Sigmoid colon (tissue), 7 donors: ENCODE measurements around the gene TLR4. TPM values are rescaled to one million over a fixed set of nuclear protein-coding genes. Genes with fewer than 3 reads are reported as not detected.

Experiments used
- DNase-seq: peaks from one replicate; pipeline ENCODE4 v3.0.0-alpha.2; 2019
- H3K27ac ChIP-seq, 4 donors: fragments of 200-600 bp; sonication (generic); one replicate each; pipeline ENCODE4 v1.5.1; 2016 to 2019; ENCODE audit warnings: mild to moderate bottlenecking in 1 of 4
- H3K27me3 ChIP-seq, 3 donors: fragments of 200-600 bp; sonication (generic); one replicate each; pipeline ENCODE4 v1.5.1; 2019; ENCODE audit warnings: mild to moderate bottlenecking in 1 of 3
- H3K36me3 ChIP-seq, 4 donors: fragments of 200-600 bp; sonication (generic); one replicate each; pipeline ENCODE4 v1.5.1; 2016 to 2019
- H3K4me1 ChIP-seq, 4 donors: fragments of 200-600 bp; sonication (generic); one replicate each; pipeline ENCODE4 v1.5.1; 2017 to 2019
- H3K4me3 ChIP-seq, 4 donors: fragments of 200-600 bp; sonication (generic); one replicate each; pipeline ENCODE4 v1.5.1; 2017 to 2019; ENCODE audit warnings: mild to moderate bottlenecking in 2 of 4, moderate library complexity in 1 of 4
- H3K9me3 ChIP-seq, 4 donors: fragments of 200-600 bp in 3 of 4; sonication (generic) in 3 of 4; one replicate each; pipeline versions ENCODE4 v1.5.1 to v1.6.1; 2013 to 2019
- EP300 ChIP-seq, 4 donors: sonication (generic); formaldehyde crosslinking; IDR thresholded peaks; one replicate each; pipeline ENCODE4 v1.6.1; 2017; ENCODE audit warnings: antibody characterized with exemption in 4 of 4
- POLR2A ChIP-seq, 2 donors: fragments of 450-650 bp; IDR thresholded peaks; one replicate each; pipeline ENCODE4 v1.6.1; 2016; ENCODE audit warnings: antibody characterized with exemption in 2 of 2, mild to moderate bottlenecking in 2 of 2, moderate library complexity in 2 of 2
- POLR2AphosphoS5 ChIP-seq, 4 donors: sonication (generic); formaldehyde crosslinking; IDR thresholded peaks; one replicate each; pipeline ENCODE4 v1.6.1; 2017; ENCODE audit warnings: antibody characterized with exemption in 4 of 4
- WGBS, 2 donors: extraction: QIAGEN DNeasy Blood & Tissue Kit; methylation state at CpG; one replicate each; pipeline ENCODE4 v1.1.7; 2013; 5-methylcytosine and 5-hydroxymethylcytosine counted together
- intact Hi-C: fragments of 100-400 bp; cut with DNase I; formaldehyde crosslinking; loops from one replicate; pipeline ENCODE4 v1.15.1; 2023
- polyA plus RNA-seq, 3 donors: library from polyadenylated mRNA; stranded (reverse); fragments of 200-250 nt; gene quantifications; one replicate each; pipeline ENCODE4 v1.2.3, GENCODE V29; 2013
- total RNA-seq, 4 donors: library from RNA; depleted of rRNA; stranded (reverse); fragments of >200 nt; gene quantifications; one replicate each; pipeline ENCODE4 v1.1.0, GENCODE V29; 2016
- TF ChIP-seq, protein P1 (sequence below), 4 experiments: fragments of 450-650 bp in 3 of 4; fragments of 200-600 bp in 1 of 4; IDR thresholded peaks; one replicate each; pipeline ENCODE4 v1.5.1; 2016 to 2019; ENCODE audit warnings: antibody characterized with exemption in 4 of 4, mild to moderate bottlenecking in 3 of 4, moderate library complexity in 2 of 4
- donor health status: healthy with polysubstance abuse.
- donor health status: Bipolar disorder and iron deficiency.
- donor health status: healthy.

Gene TLR4
- total and polyA plus RNA-seq, 7 donors, result 4.0 to 24.6 (median 10.5) TPM

DNA sequence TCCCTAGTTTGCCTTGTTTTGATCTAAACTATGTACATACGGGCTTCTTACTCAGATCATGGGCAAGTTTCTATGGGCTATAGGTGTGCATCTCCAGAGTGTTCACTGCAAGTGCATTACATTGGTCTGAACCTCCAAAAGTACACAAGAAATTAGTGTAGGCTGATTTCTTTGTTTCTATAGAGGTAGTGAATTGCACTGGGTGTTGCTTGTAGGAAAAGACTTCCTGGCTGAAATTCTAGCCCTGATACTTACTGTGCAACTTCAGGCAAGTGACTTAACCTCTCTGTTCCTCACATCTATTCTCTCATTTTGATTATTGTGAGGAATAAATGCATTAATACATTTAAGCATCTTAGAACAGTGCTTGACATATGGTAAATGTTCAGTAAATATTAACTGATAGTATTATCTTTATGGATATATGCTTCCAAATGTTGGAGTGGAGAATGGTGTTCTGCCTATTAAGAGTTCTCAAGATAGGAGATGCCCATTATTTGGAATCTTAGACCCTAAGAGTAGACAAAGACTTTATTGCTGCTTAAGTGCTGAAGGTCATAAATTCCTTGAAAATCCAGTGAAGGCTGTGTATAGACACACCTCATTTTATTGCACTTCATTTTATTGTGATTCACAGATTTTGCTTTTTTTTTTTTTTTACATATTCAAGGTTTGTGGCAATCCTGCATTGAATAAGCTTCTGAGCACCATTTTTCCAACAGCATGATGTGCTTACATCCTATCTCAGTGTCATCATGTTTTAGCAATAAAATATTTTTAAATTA is 38.4 kb upstream of the TLR4 start:
- Histone ChIP-seq H3K4me3 (no peak overlapping the region), H3K27me3 (no peaks in the 10 kb centered on the region), H3K9me3 (no peaks in the 10 kb centered on the region), H3K27ac (no peak overlapping the region), H3K4me1 (no peaks in the 10 kb centered on the region), H3K36me3 (no peaks in the 10 kb centered on the region)
- intact Hi-C loops, result no loop called here
- no peak for DNase-seq
- 81 to 92% methylated on average over 1 of the region's 1 CpG for WGBS, 2 donors
- TF ChIP-seq EP300 (IDR thresholded peaks at IDR 0.05) (no peak), POLR2A (IDR thresholded peaks at IDR 0.05) (no peak), POLR2AphosphoS5 (IDR thresholded peaks at IDR 0.05) (no peak)
- TF ChIP-seq, protein P1, sequence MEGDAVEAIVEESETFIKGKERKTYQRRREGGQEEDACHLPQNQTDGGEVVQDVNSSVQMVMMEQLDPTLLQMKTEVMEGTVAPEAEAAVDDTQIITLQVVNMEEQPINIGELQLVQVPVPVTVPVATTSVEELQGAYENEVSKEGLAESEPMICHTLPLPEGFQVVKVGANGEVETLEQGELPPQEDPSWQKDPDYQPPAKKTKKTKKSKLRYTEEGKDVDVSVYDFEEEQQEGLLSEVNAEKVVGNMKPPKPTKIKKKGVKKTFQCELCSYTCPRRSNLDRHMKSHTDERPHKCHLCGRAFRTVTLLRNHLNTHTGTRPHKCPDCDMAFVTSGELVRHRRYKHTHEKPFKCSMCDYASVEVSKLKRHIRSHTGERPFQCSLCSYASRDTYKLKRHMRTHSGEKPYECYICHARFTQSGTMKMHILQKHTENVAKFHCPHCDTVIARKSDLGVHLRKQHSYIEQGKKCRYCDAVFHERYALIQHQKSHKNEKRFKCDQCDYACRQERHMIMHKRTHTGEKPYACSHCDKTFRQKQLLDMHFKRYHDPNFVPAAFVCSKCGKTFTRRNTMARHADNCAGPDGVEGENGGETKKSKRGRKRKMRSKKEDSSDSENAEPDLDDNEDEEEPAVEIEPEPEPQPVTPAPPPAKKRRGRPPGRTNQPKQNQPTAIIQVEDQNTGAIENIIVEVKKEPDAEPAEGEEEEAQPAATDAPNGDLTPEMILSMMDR (IDR thresholded peaks at IDR 0.05), result no peak

DNA sequence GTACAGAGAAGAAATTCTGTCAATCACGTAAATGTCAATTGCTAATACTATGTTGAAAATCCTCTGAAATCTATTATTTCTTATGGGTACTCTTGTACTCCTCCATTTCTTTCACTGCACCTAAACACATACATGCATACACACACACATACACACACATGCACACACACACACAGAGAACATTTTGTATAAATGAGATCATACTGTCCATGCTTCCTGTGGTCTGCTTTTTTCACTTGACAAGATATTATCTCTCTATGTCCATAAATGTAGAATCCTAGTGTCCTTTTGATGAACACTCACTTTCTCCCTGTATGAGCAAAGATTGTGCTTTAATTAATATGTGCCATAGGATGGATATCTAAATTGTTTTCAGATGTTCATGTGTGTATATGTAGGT is 32.7 kb upstream of the TLR4 start:
- H3K4me3 ChIP-seq, result no peak overlapping the region

DNA sequence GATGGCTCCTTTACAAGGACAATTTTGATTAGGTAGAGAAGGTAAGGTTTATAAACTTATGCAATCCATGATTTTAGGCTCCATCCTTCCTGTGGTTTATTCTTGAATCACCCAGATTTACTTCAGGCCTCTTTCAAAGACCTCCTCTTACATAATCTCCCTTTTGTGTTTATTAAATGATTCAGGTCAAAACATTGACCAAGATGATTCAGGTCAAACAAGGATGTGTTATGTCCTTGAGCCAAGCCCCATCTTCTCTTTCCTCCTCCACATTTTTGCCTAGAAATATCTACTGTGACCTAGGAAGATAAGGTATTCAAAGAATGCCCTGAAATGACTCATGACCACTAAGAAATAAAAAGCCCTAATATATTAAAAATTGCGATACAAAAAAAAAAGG is 31.8 kb upstream of the TLR4 start:
- TF ChIP-seq POLR2AphosphoS5 (IDR thresholded peaks at IDR 0.05), result no peak
- TF ChIP-seq EP300 (IDR thresholded peaks at IDR 0.05), result no peak
- no peak for TF ChIP-seq POLR2A (IDR thresholded peaks at IDR 0.05)
- TF ChIP-seq, protein P1 (IDR thresholded peaks at IDR 0.05), result no peak
- H3K27me3 ChIP-seq, result no peaks in the 10 kb centered on the region
- DNase-seq, result no peak
- no peaks in the 10 kb centered on the region for H3K36me3 ChIP-seq
- H3K9me3 ChIP-seq, result no peaks in the 10 kb centered on the region
- no peak overlapping the region for H3K4me3 ChIP-seq
- no peak overlapping the region for H3K27ac ChIP-seq
- no peaks in the 10 kb centered on the region for H3K4me1 ChIP-seq
- intact Hi-C loops, result loop anchor here (10.0 kb wide), 1 partner anchor 568 kb away; no protein-coding TSS in a partner anchor
- WGBS, 2 donors, result 98 to 100% methylated on average over 1 of the region's 1 CpG

More for the DNA sequence above, 32.7 kb upstream of the TLR4 start:
- H3K9me3 ChIP-seq, result no peaks in the 10 kb centered on the region
- TF ChIP-seq, protein P1 (IDR thresholded peaks at IDR 0.05), result no peak
- no peak for TF ChIP-seq POLR2A (IDR thresholded peaks at IDR 0.05)
- 97 to 98% methylated on average over 1 of the region's 1 CpG for WGBS, 2 donors
- no peaks in the 10 kb centered on the region for H3K4me1 ChIP-seq
- no peaks in the 10 kb centered on the region for H3K36me3 ChIP-seq
- H3K27me3 ChIP-seq, result no peaks in the 10 kb centered on the region
- intact Hi-C loops, result loop anchor here (10.0 kb wide), 1 partner anchor 567 kb away; no protein-coding TSS in a partner anchor
- DNase-seq, result no peak
- H3K27ac ChIP-seq, result no peak overlapping the region

DNA sequence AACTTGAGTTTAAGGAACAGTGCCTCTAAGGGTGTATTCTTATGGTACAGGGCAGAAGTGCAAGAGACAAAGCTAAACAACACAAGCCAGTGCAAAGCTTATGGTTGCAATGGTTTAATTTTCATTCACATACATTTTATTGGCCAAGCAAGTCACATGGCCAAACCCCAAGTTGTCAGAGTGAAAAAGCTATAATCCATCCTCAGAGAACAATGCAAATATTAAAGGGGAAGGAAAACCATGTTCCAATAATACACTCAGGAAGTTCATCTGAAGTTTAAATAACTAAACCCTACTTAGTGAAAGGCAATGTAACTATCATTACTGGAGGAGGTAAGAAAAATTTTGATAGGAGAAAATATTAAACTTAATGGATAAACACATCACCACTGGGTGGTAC is 26.6 kb upstream of the TLR4 start:
- DNase-seq, result no peak
- TF ChIP-seq, protein P1 (IDR thresholded peaks at IDR 0.05), result no peak
- TF ChIP-seq POLR2AphosphoS5 (IDR thresholded peaks at IDR 0.05) (no peak), EP300 (IDR thresholded peaks at IDR 0.05) (no peak), POLR2A (IDR thresholded peaks at IDR 0.05) (no peak)
- intact Hi-C loops, result loop anchor here (5.0 to 10.0 kb wide), 2 partner anchors 55 to 573 kb away; no protein-coding TSS in a partner anchor
- Histone ChIP-seq H3K4me1 (no peaks in the 10 kb centered on the region), H3K4me3 (no peak overlapping the region), H3K27ac (no peak overlapping the region), H3K36me3 (no peaks in the 10 kb centered on the region), H3K9me3 (no peaks in the 10 kb centered on the region), H3K27me3 (no peaks in the 10 kb centered on the region)
